HG03432 (cell line): Measurements from ENCODE around the gene CDC42EP2.
A peak's percentile ranks its signal among the peaks of the same experiment; 100 is the strongest.

Experiments used
- ATAC-seq: cut with Tn5 transposase; IDR thresholded peaks from one replicate; pipeline ENCODE4 v1.9.1; 2021; ENCODE audit warnings: mild to moderate bottlenecking, moderate library complexity; ENCODE audit not compliant: unreplicated experiment

The CDC42EP2 gene

GRCh38 chr11:65297026-65297672 is 17.5 kb upstream of the CDC42EP2 start:
- no peak for ATAC-seq

DNA sequence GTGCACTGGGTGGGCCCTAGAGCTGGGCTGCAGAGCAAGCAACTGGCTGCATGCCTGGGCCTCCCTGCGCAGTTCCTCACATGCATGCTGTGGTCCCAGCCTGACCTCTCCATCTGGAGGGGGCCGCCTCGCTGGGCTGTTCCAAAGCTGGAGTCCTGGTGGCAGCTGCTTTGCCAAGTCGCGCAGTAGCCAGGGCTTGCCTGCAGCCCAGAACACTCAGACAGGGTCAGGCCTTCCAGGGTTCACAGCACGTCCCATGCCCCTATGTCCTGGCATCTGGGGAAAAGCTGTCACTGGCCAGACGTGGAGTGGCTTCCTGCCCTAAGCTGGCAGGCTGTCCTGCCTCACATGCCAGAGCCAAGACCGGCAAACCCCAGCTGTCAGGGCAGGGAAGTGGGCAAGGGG is 16.5 kb upstream of the CDC42EP2 start:
- ATAC-seq: no peak

DNA sequence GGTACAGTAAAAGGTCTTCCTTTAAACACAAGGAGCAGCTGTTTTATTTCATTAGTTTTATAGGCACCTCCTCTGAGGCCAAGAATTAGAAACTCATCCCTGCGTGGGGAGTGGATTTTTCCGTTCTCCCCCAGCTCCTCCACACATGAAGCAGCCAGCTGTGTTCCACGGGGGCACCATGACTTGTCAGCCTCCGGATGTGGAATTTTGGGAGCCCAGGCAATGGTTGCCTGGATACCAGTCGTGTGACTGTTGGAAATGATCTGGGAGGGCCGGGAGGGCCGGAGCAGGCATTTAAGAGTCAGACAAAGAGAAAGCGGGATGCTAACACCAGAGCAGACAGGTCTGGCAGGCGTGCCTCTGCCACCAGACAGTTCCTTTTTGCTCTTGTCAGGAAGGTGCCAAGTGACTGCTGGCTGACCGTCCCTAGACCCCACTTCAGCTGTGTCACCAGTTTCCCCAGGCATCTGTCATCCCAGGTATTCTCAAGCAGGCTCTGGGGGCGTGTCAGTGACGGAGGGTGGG is 15.9 kb upstream of the CDC42EP2 start:
- ATAC-seq: no peak

GRCh38 chr11:65300621-65301275 is 13.9 kb upstream of the CDC42EP2 start:
- no peak for ATAC-seq

GRCh38 chr11:65301491-65302329 is 13.0 kb upstream of the CDC42EP2 start:
- no peak for ATAC-seq

- ATAC-seq: no peak
Measured at GRCh38 chr11:65303555-65303954, 11.1 kb upstream of the CDC42EP2 start.

DNA sequence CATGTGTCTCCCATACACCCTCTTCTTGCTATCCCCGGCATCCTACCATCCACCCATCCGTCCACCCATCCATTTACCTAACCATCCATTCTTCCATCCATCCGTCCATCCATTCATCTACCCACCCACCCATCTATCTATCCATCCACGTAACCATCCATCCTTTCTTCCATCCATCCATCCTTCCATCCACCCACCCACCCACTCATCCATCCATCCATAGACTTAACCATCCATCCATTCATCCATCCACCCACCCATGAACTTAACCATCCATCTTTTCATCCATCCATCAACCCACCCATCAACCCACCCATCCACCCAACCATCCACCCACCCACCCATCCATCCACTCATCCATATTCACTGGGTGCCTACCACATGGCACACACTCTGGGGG is 10.6 kb upstream of the CDC42EP2 start:
- ATAC-seq: no peak

DNA sequence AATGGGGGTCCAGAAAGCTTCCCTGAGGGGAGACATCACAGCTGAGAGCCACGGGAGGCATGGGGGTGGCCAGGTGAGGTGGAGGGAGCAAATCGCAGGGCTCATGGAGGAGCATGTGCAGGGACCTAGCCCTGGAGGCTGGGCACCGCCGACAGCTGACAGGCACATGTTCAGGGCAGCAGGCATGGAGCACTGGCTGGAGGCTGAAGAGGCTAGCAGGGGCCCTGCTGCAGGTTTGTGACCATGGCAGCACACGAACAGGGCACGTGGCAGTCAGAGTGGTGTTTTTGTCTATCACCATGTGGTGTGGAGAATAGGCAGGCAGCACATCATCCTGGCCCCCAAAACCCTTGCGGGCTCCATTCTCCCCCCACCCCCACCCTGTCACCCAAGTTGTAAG is 10.1 kb upstream of the CDC42EP2 start:
- ATAC-seq: no peak

DNA sequence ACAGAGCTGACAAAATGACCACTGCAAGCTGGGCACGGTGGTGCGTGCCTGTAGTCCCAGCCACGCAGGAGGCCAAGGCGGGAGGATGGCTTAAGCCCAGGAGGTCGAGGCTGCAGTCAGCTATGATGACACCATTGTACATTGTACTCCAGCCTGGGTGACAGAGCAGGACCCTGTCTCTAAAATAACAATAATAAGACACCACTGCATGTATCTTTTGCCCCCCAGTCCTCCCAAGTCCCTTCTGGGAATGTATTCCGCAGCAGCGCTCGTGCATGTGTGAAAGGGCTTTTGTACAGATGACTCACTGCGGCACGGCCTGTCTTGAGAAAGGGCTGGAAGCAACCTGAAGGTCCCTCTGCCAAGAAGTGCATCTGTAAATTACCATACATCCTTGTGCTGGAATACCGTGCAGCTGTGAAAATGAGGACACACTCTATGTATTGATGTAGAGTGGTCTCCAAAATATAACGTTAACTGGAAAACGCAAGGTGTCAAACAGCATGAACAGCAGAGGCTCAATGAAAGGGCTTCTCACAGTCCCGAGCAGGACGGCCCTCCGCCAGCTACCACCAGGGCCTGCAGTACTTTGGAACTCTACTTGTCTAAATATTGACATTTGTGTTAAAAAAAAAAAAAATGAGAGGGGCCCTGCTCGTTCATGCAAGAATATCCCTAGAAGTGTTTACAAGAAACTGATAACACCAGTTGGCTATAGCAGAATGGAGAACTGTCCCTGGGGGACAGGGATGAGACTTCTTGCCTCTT is 9.0 kb upstream of the CDC42EP2 start:
- ATAC-seq: no peak

DNA sequence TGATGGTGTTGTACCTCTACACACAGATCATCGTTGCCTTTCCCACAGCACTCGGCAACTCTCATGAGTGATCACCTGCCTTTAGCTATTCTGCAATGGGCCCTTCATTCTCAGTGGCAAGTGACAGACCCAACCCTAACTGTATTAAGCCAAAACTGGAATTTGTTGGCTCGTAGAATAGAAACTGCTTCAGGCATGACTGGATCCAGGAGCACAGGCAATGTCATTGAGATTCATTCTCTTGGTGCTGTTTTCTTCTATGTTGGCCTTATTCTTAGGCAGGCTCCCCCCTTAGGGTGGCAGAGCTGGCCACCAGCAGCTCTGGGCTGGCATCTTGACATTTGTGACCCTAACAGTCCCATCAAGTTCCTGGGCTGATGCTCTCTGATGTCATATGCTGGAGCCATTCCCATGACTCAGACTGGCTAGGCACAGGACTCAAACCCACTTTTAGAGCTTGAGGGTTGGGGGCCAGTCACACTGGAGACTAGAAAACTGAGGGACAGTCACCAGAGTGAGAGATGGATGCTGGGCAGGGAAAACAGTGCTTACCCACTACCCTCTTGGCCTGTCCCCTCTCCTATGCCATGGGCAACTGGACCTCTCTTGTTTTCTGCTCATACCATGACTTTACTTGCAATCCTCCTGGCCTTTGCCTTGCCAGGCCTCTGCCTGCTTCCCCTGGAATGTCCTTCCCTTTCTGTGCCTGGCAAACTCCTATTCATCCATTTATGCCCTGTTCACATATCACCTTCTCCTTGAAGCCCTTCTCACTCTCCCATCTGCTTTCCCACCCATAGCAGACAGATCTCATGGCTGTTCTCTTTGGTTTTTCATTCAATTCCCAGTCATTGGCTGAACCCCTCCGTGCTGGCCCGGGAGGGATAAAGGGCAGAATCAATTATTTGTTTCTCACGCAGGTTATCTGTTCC is 7.1 kb upstream of the CDC42EP2 start:
- no peak for ATAC-seq

GRCh38 chr11:65308281-65308891 is 6.3 kb upstream of the CDC42EP2 start:
- no peak for ATAC-seq

- ATAC-seq: no peak
Measured at GRCh38 chr11:65309006-65309405, 5.7 kb upstream of the CDC42EP2 start.

DNA sequence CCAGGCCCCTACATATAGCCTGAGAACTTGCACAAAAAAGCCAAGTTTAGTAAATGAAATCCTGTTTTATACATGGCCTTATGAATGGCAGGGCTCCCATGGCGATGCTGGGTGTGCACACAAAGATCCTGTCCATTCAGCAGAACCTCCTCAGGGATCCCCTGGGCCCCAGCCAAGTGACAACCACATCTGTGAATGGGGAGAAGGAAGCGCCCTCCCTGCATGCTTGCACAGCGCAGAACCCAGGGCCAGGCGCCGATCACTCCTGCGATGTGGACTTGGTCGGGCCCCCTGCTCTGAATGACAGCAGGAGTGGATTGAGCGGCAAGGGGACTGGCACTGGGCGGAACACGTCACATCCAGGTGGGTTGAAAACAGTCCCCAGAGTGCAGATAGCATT is 4.5 kb upstream of the CDC42EP2 start:
- no peak for ATAC-seq

GRCh38 chr11:65310736-65311135 is 3.9 kb upstream of the CDC42EP2 start:
- ATAC-seq: no peak

GRCh38 chr11:65311170-65311678 is 3.4 kb upstream of the CDC42EP2 start:
- ATAC-seq: no peak

- peak; percentile 56 for ATAC-seq
Measured at GRCh38 chr11:65315204-65315865, 669 bp downstream of the CDC42EP2 start.

GRCh38 chr11:65315866-65316226 is 1.2 kb downstream of the CDC42EP2 start:
- no peak for ATAC-seq

DNA sequence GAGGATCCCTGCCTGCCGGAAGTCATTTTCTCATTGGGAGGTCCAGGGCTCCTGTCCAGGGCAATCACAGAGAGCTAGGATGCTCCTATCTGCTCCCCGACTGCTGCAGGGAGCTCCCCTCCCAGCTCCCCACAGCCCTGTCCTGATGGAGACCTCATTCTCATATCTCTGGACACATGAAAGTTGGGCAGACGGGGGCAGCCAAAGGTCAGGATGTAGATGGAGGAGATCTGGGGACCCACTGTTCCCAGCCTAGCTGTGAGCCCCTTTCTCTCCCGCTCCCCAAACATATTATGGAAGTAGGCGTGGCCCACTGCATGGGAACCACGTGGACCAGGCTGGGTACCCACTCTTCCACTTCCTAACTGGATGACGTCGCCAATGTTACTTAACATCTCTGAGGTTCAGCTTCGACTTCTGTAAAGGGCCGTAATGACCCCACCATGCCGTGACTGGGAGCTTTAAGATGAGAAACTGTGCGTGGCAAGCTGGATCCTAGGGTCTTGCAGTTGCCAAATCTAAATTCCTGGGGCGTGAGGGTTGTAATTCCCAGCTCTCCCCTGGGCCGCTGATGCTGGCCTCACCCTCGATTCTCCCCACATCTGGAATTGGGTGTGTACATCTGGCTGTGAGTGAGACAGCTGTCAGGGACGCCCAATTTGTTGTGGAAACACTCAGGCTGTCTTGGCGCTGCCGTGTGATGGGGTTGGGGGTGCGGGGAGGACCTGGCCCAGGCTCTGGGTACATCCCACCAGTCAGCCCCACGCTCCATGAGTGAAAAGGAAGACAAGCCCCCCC is 1.8 kb downstream of the CDC42EP2 start:
- no peak for ATAC-seq
